HEK293T (cell line): ENCODE measurements around the gene ME3.

Experiments
- BHLHE40 ChIP-seq: fragments of 450-650 bp; IDR thresholded peaks from 2 replicates; pipeline ENCODE4 v1.6.1; 2016; ENCODE audit warnings: mild to moderate bottlenecking, moderate library complexity, borderline replicate concordance
- FOXA1 ChIP-seq: fragments of 450-650 bp; IDR thresholded peaks from 2 replicates; pipeline ENCODE4 v1.6.1; 2016; ENCODE audit warnings: mild to moderate bottlenecking
- FOXK2 ChIP-seq: fragments of 450-650 bp; IDR thresholded peaks from 2 replicates; pipeline ENCODE4 v1.6.1; 2016; ENCODE audit warnings: mild to moderate bottlenecking
- L3MBTL2 ChIP-seq: fragments of 450-650 bp; conservative IDR thresholded peaks from 2 replicates; pipeline ENCODE4 v1.6.1; 2016; ENCODE audit warnings: mild to moderate bottlenecking
- SP1 ChIP-seq: fragments of 450-650 bp; IDR thresholded peaks from 2 replicates; pipeline ENCODE4 v1.6.1; 2017
- SUZ12 ChIP-seq: fragments of 450-650 bp; IDR thresholded peaks from 2 replicates; pipeline ENCODE4 v1.6.1; 2016; ENCODE audit warnings: mild to moderate bottlenecking
- TARDBP ChIP-seq: fragments of 450-650 bp; IDR thresholded peaks from 2 replicates; pipeline ENCODE4 v1.6.1; 2016
- ZNF384 ChIP-seq: fragments of 450-650 bp; IDR thresholded peaks from 2 replicates; pipeline ENCODE4 v1.6.1; 2016

DNA sequence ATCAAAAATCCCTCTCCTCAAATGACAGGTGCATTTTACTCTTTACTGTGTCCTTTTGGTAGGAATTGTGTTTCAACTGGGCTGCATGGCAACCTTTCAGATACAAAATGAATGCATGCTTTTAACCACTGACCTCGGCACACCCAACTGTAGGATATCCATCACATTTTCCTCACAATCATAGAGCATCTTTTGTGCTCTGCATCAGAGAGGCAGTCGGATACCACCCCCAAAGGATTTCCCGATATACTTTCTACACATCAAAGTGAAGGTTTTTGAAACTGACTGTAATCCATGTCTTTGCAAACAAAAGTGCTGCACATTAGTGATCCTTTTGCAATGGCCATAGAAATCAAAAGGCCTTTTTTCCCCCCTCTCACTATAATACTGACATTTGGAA lies 9.1 kb downstream of the ME3 start:
- TF ChIP-seq ZNF384 = no peak
- TF ChIP-seq TARDBP = no peak
- no peak for TF ChIP-seq FOXK2
- no peak for TF ChIP-seq SUZ12
- TF ChIP-seq BHLHE40 = no peak
- TF ChIP-seq L3MBTL2 = no peak
- no peak for TF ChIP-seq SP1
- no peak for TF ChIP-seq FOXA1
